Glomerular visceral epithelial cell (primary cell): Measurements from ENCODE around the gene RPTOR.
A peak's percentile ranks its signal among the peaks of the same experiment; 100 is the strongest.

ENCODE experiments used
- DNase-seq: peaks from one replicate; pipeline ENCODE4 v3.0.0-alpha.2; 2016; ENCODE audit errors: extremely low spot score

The RPTOR gene

GRCh38 chr17:80643326-80644099 is 98.9 kb downstream of the RPTOR start:
- no peak for DNase-seq

GRCh38 chr17:80644536-80644935 is 99.9 kb downstream of the RPTOR start:
- DNase-seq, result no peak

- DNase-seq, result no peak
Observed at GRCh38 chr17:80645706-80646325, 101.2 kb downstream of the RPTOR start.

DNA sequence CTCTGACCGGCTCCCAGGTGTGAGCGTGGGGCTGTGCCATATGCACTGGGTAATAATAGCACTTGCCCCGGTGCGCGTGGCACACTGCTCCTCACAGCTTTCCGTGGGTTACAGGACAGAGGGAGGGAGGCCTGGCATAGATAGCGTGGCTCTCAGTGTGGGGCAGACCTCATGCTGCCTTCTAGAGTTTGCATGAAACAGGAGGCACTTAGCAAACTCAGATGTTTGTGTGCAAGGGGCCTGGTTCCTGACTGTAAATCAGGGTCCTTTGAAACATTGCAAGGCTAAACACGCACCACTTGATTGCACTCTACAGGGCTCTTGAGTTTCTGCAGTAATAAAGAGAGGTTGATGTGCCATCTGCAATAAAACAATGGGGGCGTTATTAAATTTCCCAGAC is 101.7 kb downstream of the RPTOR start:
- no peak for DNase-seq

- peak; percentile 87 for DNase-seq
Observed at GRCh38 chr17:80647746-80648145, 103.1 kb downstream of the RPTOR start.

DNA sequence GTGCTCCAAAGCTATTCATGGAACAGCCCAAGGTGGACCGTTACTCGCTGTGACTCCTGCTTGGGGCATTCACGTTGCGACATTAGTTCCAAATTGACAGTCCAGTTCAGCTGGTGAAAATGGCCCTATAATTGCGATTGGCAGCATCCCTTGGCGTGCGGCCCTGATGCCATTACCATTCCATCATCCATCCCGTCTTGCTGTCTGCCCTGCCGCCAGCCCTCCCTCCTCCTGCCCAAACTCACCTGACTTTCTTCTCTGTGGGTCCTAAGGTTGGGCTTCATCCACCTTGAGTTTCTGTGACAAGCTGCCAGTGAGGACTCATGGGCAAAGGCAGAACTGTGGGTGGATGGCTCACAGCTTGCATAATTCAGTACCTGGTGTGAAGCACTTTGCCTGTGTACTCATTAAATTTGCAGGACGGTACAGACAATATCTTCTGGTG is 104.6 kb downstream of the RPTOR start:
- no peak for DNase-seq

GRCh38 chr17:80649672-80650330 is 105.2 kb downstream of the RPTOR start:
- peak; percentile 54 for DNase-seq

- no peak for DNase-seq
Observed at GRCh38 chr17:80650331-80650672, 105.7 kb downstream of the RPTOR start.

- DNase-seq, result no peak
Observed at GRCh38 chr17:80650751-80651518, 106.3 kb downstream of the RPTOR start.

DNA sequence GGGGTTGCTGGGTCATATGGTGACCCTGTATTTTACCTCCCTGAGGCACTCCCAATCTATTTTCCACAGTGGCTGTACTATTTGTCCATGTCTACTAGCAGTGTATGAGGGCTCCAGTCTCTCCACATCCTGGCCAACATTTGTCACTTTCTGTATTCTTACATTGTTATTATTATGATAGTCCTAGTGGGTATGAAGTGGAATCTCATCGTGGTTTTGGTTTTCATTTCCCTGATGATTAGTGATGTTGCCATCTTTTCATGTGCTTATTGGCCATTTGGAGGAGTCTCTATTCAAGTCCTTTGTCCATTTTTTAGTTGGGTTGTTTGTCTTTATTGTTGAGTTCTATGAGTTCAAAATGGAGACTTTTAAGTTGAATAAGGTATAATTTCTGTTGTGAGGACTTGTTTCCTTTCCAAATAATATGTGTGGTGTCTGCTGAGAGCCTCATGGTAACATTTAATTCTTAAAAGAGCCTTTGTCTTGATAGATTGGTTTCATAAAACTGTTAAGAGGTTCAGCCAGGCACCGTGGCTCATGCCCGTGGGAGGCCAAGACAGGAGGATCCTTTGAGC is 108.2 kb downstream of the RPTOR start:
- DNase-seq, result no peak

DNA sequence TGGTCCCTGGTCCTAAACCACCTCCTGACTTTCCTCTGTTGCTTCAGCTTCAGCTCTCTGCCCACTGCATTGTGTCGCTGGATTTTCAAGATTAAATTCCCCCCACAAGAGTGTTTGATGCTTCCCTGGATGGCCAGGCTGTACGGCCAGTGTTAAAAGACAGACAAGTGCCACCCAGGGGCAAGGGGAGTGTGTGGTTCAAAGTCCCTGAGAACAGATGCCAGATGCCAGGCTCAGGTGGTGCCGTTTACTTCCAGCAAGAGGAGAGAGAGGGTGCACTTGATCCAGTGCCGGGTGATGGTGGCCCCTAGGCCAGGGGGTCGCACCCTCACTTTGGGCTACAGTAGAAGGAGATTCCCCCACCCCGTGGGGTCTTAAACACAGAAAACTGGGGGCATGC is 109.2 kb downstream of the RPTOR start:
- DNase-seq, result no peak

DNA sequence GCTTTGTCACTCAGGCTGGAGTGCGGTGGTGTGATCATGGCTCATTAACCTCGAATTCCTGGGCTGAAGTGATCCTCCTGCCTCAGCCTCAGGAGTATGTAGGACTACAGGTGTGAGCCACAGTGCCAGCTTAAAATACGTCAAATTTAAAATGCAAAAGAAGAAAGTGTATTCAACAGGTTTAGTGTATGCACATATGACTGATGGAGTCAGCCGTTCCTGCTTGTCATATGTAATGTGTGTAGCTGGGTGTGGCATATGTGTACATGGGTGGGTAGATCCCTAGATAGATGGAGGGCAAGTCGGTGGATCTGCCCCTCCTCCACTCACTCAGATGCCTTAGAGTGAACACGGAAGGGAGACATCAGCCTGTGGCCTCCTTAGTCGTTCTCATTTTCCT is 111.0 kb downstream of the RPTOR start:
- DNase-seq, result no peak

DNA sequence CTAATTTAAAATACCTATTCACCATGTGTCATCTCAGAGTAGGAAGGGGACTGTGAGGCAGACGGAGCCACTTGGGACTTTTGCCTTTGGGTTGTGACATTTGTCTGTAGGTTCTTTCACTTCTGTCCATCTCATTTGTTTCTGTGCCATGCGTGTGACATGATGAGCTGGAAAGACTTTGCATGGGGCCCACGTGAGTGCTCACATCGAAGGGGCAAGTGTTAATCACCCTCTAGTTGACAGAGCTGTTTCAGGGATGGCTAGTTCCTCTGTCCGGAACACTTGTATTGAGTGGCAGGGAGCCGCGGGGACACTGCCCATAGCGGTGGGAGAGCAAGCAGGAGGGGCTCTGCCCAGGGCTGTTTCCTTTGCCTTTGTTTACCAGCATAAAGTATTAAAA is 112.0 kb downstream of the RPTOR start:
- DNase-seq, result no peak

DNA sequence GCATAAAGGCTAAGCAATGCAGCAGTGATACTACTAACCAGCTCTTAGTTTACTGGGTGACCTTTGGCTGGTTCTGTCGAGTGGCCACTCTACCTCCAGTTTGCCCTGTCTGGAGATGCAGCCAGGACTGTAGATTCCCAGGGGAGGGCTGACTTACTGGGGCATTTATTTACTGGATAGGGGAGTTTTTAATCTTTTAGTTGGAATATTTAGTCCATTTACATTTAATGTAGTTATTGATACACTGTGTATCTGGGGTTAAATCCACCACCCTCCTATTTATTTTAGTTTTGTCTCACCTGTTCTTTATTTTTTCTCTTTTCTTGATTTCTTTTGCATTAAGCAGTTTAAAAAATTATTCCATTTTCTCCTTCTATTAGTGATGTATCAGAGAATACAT is 112.9 kb downstream of the RPTOR start:
- DNase-seq, result no peak

- no peak for DNase-seq
Observed at GRCh38 chr17:80658821-80659220, 114.2 kb downstream of the RPTOR start.

GRCh38 chr17:80659651-80660050 is 115.0 kb downstream of the RPTOR start:
- no peak for DNase-seq

GRCh38 chr17:80660527-80661198 is 116.0 kb downstream of the RPTOR start:
- DNase-seq, result no peak

GRCh38 chr17:80662557-80662956 is 117.9 kb downstream of the RPTOR start:
- no peak for DNase-seq

DNA sequence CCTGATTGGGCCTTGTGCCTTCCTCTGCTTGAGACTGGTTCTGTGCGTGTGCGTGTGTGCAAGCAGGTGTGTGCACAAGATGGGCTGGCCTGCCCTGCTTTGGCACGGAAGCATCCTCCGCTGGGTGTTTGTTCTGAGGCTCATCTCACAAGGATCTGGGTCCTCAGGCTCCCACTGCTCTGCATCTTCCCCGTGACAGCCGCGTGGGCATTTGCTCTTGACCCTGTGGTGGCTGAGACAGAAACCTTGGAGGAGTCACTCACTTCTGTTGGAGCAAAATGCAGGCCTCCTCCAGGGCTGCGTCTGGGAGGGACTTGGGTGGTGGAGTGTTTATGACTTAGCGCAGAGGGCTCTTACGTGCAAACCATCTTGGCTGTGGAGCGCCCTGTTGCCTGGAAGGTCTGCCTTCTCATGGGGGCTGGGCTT is 119.2 kb downstream of the RPTOR start:
- no peak for DNase-seq

DNA sequence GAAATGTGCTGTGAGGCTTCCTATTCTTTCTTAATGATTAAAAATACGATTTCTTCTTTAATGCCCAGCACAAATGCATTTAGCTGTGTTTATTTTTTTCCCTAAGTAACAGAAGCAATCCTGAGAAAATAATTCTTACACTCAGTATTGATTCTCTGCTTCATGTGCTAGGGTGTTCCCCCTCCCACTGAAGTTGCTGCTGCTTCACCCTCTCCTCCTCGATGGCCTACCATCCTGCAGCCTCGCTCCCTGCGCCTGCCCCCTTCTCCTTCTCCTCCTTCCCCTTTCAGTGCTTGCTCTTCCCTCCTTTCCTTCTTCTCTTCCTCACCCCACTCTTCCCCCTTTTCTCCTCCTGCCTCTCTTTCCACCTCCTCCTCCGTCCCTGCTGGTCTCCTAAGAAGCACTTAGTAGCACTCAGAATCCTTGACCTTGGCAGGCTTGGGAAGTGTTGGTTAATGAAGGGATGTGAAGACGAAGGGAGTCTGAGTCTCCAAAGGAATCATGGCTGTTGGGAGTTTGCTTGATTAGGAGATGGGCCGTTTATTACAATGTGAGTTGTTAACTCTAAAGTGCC is 119.7 kb downstream of the RPTOR start:
- no peak for DNase-seq

DNA sequence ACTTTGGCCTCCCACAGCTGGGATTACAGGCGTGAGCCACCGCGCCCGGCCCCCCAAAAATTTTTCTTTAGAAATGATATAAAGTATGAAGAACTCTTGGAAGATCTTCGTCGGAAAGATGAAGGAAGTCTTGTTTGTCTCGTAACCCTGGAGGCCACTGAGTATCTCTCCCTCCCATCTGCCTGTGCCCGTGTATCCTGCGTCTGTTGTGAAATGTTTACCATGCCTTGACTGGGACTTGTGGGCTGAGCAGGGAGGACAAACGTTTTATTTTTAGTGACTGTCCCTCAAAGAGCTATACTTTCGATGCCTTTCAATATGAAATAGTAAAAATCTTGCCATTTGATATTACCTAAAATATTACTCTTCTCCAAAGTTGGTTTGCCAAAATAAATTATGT is 121.2 kb downstream of the RPTOR start:
- DNase-seq, result no peak
